ENCODE results near the gene BMP6. TPM values are rescaled to one million over a fixed set of nuclear protein-coding genes. Genes with fewer than 3 reads are reported as not detected.

The BMP6 gene
- total RNA-seq, 1 donor from 2014 or later: 6.6 TPM

DNA sequence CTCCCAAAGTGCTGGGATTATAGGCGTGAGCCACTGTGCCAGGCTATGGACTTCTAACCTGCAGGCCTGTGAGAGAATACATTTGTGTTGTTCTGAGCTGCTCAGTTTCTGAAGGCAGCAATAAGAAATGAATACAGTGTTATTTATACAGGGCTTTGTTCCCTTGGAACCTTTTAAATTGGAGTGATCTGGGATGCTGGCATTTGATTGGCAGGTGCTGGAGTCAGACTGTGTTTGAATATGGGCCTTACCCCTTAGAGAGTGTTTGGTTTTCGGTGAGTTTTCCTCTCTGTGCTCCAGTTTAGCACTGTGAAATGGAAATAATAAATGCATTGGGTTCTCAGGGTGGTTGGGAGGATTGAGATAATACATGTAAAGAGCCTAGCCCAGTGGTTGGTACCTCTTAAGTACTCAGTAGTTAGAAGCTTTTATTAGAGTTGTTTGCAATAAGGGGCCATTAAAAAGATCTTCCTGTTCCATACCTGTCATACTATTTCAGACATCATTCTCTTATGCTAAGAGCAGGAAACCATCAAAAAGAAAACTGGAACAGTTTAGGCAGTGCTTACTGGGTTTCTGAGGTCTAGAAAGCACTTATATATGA lies 22.1 kb downstream of the BMP6 start:
- no peak for TF ChIP-seq CTCF (IDR thresholded peaks at IDR 0.05)
- H3K27me3 ChIP-seq (ENCODE audit: low read depth): no peaks in the 10 kb centered on the region
- H3K4me3 ChIP-seq: no peak overlapping the region
- no peaks in the 10 kb centered on the region for H3K36me3 ChIP-seq
- H3K27ac ChIP-seq: no peak overlapping the region
- ATAC-seq: no peak
- intact Hi-C loops (cut with DNase I): no loop called here
- no peaks in the 10 kb centered on the region for H3K4me1 ChIP-seq
- DNase-seq: no peak
- no peaks in the 10 kb centered on the region for H3K9me3 ChIP-seq

DNA sequence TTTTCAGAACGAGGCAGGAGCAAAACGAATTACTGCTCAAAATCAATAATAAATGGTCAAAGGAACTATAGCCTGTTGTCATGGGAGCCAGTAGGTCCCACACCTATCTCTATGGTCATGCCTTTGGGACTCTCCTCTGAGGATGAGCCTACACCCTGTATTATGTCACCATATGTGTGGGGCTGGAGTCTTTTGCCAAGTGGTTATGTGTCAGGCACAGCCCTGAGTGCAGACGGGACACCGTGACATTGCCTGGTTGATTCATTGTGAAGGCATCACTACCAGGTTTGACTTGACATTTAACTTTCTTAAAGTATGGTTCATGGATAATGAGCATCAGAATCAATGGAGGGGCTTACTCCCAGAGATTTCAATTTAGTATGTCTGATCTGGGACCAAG lies 23.6 kb downstream of the BMP6 start:
- H3K4me3 ChIP-seq: no peak overlapping the region
- no peak for TF ChIP-seq CTCF (IDR thresholded peaks at IDR 0.05)
- intact Hi-C loops (cut with DNase I): no loop called here
- H3K36me3 ChIP-seq: no peaks in the 10 kb centered on the region
- DNase-seq (no peak), ATAC-seq (no peak)
- H3K27me3 ChIP-seq (ENCODE audit: low read depth): no peaks in the 10 kb centered on the region
- no peaks in the 10 kb centered on the region for H3K4me1 ChIP-seq
- no peak overlapping the region for H3K27ac ChIP-seq
- H3K9me3 ChIP-seq: no peaks in the 10 kb centered on the region

DNA sequence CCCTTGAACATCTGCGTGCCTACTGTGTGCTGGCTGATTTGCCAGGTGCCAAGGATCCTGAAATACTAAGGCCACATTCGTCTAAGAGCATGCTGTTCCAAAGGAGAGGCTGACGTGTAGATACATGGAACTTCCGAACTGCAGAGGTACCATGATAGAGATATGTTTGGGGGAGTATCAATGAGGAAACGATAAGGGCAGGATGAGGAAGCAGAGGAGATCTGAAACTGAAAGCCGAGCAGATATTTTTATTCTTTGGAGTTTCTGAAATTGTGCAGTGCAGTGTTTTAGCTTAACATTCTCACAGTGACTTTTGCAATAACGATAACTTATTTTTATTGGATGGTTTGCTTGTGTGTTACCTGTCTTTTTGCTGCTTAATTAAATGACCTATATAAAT lies 24.3 kb downstream of the BMP6 start:
- TF ChIP-seq CTCF (IDR thresholded peaks at IDR 0.05): no peak
- no peak for ATAC-seq
- no peaks in the 10 kb centered on the region for H3K9me3 ChIP-seq
- H3K4me3 ChIP-seq: no peak overlapping the region
- intact Hi-C loops (cut with DNase I): no loop called here
- no peaks in the 10 kb centered on the region for H3K36me3 ChIP-seq
- DNase-seq: no peak
- no peaks in the 10 kb centered on the region for H3K4me1 ChIP-seq
- H3K27ac ChIP-seq: no peak overlapping the region
- no peaks in the 10 kb centered on the region for H3K27me3 ChIP-seq (ENCODE audit: low read depth)

DNA sequence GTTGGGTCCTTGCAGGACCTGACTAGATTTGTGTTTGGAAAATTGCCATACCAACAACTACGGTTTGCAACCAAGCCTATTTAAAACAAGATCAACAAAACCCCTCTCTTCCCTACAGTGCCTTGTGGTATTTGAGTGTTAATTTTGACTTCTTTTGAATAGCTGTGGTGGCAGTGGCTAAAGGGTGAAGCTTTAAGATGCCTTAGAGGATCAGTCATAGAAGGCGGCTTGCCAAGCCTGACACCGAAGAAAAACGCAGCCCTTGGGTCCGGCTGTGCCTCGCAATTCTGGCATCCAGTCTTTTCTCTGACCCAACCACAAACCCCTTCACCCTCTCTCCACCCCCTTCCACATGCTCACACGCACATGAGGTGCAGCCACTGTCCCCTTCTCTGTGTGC lies 32.6 kb downstream of the BMP6 start:
- intact Hi-C loops (cut with DNase I): no loop called here
- Histone ChIP-seq H3K27me3 (ENCODE audit: low read depth) (no peaks in the 10 kb centered on the region), H3K36me3 (no peaks in the 10 kb centered on the region), H3K9me3 (no peaks in the 10 kb centered on the region), H3K4me1 (no peaks in the 10 kb centered on the region), H3K27ac (no peak overlapping the region), H3K4me3 (no peak overlapping the region)
- peak; percentile 9 to 29 for ATAC-seq
- no peak for TF ChIP-seq CTCF (IDR thresholded peaks at IDR 0.05)
- no peak for DNase-seq

DNA sequence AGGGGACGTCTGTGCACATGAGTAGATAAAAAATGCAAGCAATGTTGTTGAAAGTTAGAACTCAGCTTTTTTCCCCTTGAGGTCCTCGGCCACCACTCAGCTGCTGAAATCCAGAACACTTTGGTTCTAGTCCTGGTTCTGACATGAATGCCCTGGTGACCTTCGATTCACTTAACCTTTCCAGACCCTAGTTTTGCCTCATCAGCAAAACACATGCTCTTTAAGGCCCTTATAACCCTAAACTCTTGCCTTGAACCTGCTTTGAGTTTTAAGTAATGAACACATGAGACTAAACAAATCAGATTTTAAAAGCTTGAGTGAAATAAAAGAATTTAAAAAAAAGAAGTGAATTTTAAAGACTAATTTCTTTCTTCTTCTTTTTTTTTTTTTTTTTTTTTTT lies 33.4 kb downstream of the BMP6 start:
- ATAC-seq: no peak
- Histone ChIP-seq H3K9me3 (no peaks in the 10 kb centered on the region), H3K4me1 (no peaks in the 10 kb centered on the region), H3K27me3 (ENCODE audit: low read depth) (no peaks in the 10 kb centered on the region), H3K27ac (no peak overlapping the region), H3K36me3 (no peaks in the 10 kb centered on the region), H3K4me3 (no peak overlapping the region)
- DNase-seq: no peak
- intact Hi-C loops (cut with DNase I): no loop called here
- TF ChIP-seq CTCF (IDR thresholded peaks at IDR 0.05): no peak

GRCh38 chr6:7761051-7761450 lies 35.2 kb downstream of the BMP6 start:
- TF ChIP-seq CTCF (IDR thresholded peaks at IDR 0.05): no peak
- no peaks in the 10 kb centered on the region for H3K4me1 ChIP-seq
- H3K4me3 ChIP-seq: no peak overlapping the region
- intact Hi-C loops (cut with DNase I): no loop called here
- no peak for DNase-seq
- ATAC-seq: no peak
- H3K27ac ChIP-seq: no peak overlapping the region
- H3K9me3 ChIP-seq: no peaks in the 10 kb centered on the region
- H3K36me3 ChIP-seq: no peaks in the 10 kb centered on the region
- H3K27me3 ChIP-seq (ENCODE audit: low read depth): no peaks in the 10 kb centered on the region
